Stimulated activated CD4-positive, alpha-beta T cell treated with anti-CD3 and anti-CD28 coated beads, TNF-alpha, amount 100 ng/mL, for 1 hour (primary cell): ENCODE measurements around the gene SLC1A2.
"Not testable (repeated sequence)": the region's sequence is repeated elsewhere in the genome, so short reads cannot be mapped to it uniquely, and the experiment has no call there.

Experiments used
- DNase-seq, 3 donors: peaks; one replicate each; pipeline ENCODE4 v3.0.0-alpha.2; 2020; ENCODE audit warnings: low read depth in 3 of 3, low spot score in 1 of 3

SLC1A2 gene

GRCh38 chr11:35231076-35231860 is 188.1 kb downstream of the SLC1A2 start:
- DNase-seq: no peak

- no peak for DNase-seq
These were observed 189.0 kb downstream of the SLC1A2 start for GRCh38 chr11:35230388-35230787.

- no peak for DNase-seq
These were observed 191.0 kb downstream of the SLC1A2 start for GRCh38 chr11:35228328-35228725.

- DNase-seq: no peak
These were observed 191.6 kb downstream of the SLC1A2 start for GRCh38 chr11:35227576-35228327.

GRCh38 chr11:35226756-35227155 is 192.6 kb downstream of the SLC1A2 start:
- DNase-seq: not testable (repeated sequence)

GRCh38 chr11:35225946-35226520 is 193.3 kb downstream of the SLC1A2 start:
- no peak for DNase-seq

GRCh38 chr11:35223991-35224390 is 195.4 kb downstream of the SLC1A2 start:
- DNase-seq: no peak

GRCh38 chr11:35223371-35223796 is 196.0 kb downstream of the SLC1A2 start:
- no peak for DNase-seq

- no peak for DNase-seq
These were observed 200.4 kb downstream of the SLC1A2 start for GRCh38 chr11:35218956-35219355.

GRCh38 chr11:35216962-35217678 is 202.2 kb downstream of the SLC1A2 start:
- DNase-seq: peak in 1 of 3 donors; percentile 23

GRCh38 chr11:35215945-35216344 is 203.4 kb downstream of the SLC1A2 start:
- DNase-seq: no peak

- no peak for DNase-seq
These were observed 204.6 kb downstream of the SLC1A2 start for GRCh38 chr11:35214792-35215193.

- DNase-seq: no peak
These were observed 205.1 kb downstream of the SLC1A2 start for GRCh38 chr11:35214226-35214770.

- DNase-seq: no peak
These were observed 207.4 kb downstream of the SLC1A2 start for GRCh38 chr11:35211952-35212351.

- no peak for DNase-seq
These were observed 208.3 kb downstream of the SLC1A2 start for GRCh38 chr11:35210876-35211546.

- DNase-seq: no peak
These were observed 210.6 kb downstream of the SLC1A2 start for GRCh38 chr11:35208795-35209194.

- no peak for DNase-seq
These were observed 211.6 kb downstream of the SLC1A2 start for GRCh38 chr11:35207471-35208403.

GRCh38 chr11:35206616-35207015 is 212.7 kb downstream of the SLC1A2 start:
- DNase-seq: no peak

- DNase-seq: no peak
These were observed 214.7 kb downstream of the SLC1A2 start for GRCh38 chr11:35204614-35205013.
